ENCODE results near the gene CTRB1.
"Not testable (repeated sequence)": the region's sequence is repeated elsewhere in the genome, so short reads cannot be mapped to it uniquely, and the experiment has no call there.

Gene CTRB1

DNA sequence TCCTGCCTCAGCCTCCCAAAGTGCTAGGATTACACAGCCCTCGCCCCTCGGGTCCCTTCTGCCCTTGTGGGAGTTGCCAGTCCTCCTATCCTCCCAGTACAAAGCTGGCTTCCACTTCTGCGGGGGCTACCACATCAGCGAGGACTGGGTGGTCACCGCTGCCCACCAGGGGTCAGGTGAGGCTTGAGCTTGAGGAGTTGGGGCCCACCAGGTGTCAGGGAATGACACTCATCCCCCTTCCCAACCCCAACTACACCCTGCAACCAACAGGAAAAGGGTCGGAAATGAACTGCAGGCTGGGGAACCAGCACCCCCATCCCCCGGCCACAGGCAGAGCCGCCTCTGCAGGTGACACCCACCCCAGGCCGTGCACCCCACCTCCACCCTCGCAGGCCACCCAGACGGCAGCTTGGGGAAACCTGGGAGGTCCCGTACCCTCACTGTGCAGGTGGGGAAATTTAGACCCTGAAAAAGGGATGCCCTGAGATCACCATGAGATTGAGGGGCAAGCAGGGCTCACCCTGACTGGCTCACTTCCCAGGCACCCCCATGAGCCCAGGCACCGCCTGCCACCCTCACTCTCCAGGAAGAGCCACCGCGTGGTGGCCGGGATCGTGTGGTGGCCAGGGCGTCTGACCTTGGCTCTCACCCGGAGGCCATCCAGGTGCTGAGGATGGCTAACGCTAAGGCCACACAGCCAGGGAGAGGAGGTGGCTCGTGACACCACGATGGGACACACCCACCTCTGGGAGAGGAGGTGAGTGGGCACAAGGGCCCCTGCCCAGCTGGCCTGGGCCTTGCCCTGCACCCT lies 8.0 kb downstream of the CTRB1 start:
- DNase-seq = no peak

DNA sequence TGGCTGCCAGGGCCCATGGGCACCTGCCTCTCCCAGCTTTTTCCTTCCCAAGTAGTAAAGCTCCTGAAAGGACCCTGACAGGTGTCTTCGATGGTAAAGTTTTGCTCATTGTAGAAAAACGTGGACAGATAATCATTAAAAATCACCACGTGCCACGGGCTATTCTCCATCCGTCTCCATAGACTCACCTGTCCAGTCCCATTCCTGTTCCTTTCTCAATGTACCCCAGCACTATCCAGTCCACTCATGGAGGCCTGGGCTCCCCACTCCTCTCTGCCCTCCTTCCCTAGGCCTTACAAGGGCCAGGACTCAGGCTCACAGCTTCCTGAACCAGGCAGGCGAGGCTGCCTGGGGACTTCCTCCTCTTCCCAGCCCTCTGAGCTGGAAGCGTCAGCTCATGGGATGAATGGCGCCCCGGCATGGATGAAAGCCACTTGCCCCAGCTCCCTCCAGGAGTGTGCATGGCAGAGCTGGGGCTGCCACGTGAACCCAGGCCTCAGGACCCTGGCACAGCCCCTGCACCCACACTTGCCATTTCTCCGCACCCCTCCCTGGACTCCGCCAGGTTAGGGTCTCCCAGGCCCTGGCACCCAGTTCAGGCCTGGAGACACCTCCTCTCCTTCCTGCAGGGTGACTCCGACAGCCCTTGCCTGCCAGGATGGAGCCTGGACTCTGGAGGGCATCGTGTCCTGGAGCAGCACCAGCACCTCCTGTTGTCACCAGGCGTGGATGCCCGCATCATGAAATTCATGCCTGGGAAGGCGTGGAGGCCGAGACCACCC lies 8.8 kb downstream of the CTRB1 start:
- no peak for DNase-seq

DNA sequence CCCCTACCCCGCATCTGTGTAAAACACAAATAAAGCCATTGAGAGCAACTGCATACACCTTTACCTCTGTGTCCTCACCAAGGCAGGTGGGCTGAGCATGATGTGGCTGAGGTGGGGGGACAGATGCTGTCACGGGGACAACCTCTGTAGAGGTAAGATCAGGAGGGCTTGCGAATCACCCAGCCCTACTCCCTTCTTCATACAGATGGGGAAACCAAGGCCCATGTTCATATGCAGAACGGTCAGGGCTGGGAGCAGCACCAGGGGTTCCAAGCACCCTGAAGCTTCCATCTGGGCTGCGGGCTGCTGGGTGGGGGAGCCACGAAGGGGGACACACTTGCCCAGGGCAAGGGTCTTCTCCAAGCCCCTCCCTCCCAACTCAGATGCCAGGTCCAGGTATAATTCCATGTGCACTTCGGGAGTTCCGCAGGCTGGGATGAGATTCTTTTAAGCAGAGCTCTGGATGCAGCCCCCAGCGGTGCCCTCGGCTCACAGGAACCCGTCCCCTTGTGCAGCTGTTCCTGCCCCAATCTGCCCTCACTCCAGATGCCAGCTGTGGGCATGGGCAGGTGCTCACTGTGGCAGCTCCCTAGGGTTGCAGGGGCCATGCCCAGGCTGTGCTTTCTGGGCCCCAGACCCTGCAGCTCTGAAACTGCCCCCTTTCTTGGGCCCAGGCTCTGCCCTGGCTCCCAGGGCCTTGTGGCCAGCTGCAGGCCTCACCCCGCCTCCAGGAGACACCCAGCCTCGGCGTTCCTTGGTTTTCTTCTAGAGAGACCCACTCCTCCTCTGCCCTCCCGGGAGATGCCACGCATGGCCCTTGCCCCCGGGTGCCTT lies 9.6 kb downstream of the CTRB1 start:
- no peak for DNase-seq

DNA sequence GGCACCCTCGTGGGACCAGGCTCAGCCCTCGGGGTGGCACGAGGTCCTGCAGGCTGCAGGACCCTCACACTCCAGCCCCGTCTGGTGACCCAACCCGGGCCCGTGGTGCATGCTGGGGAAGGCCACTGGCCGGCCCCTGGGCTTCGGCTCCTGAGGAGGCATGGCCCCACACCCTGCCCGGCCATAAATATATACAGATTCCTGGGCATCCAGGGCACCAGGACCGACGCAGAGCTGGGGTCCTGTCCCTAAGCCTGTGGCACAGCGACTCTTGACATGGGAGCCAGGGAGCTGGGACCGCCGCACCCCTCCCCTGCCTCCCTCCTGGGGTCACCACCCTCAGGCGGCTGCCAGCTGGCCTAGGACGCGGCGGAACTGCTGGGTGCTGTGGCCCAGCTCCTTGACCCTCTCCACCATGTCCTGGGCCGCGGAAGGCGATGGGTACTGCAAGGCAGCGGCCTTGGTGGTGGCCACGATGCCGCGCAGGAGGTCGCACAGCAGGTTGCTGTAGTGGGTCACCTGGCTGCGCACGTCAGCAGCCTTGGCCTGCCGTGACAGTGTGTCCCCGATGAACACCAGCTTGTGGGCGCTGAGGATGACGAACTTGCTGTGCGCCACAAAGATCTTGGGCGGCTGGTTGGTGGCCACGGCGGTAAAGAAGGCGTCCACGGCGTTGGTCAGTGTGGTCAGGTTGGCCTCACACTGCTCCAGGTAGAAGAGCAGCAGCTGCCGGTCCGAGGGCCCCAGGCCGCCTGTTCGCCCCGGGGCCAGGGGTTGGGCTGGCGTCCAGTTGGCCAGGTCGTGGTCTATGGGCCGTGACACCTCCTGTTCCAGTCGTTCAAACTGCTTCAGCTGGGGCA lies 10.6 kb downstream of the CTRB1 start:
- DNase-seq = no peak

DNA sequence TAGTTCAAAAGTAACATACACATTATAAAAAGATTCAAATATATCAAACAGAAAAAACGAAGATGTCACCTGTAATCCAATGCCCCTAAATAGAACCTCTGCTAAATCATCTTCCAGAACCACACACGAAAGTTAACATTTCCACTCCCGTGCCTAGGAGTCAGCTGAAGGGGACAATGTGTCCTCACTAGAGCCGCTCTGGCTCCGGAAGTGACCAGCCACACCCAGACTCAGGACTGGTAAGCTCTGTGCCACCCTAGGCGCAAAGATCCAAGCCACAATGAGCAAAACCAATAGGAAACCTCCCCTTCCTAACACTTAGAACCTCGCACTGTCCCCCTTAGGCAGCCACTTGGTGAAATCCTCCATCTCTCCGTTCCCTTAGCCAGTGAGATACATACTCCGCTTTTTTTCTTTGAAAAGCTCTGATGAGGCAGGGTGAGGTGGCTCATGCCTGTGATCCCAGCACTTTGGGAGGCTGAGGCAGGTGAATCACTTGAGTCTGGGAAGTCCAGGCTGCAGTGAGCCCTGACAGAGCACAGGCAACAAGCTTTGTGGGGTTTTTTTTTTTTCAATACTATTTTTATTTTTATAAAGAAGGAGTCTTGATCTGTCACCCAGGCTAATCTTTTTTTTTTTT lies 11.8 kb downstream of the CTRB1 start:
- no peak for DNase-seq

DNA sequence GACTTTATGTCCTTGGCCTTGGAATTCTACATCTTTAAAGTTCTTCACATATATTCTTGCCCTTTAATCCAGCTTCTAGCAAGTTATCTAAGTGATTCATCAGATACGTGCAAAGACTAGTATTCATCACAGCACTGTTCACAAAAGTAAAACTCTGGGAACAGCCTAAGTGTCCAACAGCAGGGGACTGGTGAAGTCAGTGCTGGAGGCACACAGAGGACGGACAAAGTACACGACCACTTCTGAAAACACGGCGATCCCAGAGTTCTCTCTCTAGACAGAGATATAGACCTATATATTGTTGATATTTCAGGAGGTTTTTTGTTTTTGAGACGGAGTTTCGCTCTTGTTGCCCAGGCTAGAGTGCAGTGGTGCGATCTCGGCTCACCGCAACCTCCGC lies 12.8 kb downstream of the CTRB1 start:
- DNase-seq = no peak

DNA sequence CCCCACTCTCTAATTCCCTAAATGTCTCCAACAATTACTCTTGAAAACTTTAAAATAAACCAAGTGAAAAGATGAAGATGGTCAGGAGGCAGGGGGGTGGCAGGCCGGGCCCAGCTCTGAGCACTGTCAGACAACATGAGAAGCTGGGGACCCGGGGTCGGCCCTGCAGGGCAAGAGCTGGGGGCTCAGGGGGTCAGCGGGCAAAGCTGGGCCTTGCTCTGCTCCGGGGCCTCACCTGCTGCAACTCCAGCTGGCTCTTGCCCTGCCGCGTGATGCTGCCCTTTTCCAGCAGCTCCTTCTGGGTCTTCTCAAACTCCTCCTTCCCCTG lies 14.8 kb downstream of the CTRB1 start:
- no peak for DNase-seq

DNA sequence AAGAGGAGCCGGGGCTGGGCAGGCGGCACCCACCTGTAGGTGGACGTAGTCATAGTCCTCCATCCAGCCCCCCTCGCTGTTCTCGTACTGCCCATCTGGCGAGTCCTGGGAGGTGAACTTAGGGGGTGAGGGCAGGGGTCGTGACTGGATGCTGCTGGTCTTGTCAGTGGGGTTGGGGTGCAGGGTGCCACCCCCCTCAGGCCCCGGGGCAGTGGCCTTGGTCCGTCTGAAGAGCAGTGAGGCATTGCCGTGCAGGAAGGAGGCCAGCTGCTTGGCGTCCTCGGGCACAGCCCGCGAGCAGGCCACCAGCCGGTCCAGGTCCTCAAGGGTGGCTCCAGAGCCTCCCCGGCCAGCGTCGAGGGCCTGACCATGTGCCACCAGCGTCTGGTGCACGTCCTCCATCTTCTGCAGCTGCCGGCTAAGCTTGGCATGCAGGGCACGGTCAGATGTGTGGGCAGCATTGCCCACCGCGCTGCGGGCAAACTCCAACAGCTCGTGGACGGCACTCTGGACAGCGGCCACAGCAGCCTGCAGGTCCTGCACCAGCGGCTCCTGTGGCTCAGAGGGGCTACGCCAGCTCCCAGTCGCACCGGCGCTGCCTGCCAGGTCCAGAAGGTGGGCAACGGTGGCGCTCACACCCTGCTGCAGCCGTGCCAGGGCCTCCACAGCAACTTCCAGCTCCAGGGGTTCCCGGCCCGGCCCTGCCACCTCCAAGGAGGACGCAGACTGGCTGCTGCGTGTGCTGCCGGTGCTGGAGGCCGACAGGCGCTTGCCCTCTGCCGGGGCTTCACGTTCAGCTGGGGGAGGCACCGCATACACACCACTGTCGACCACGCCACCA lies 16.3 kb downstream of the CTRB1 start:
- no peak for DNase-seq

DNA sequence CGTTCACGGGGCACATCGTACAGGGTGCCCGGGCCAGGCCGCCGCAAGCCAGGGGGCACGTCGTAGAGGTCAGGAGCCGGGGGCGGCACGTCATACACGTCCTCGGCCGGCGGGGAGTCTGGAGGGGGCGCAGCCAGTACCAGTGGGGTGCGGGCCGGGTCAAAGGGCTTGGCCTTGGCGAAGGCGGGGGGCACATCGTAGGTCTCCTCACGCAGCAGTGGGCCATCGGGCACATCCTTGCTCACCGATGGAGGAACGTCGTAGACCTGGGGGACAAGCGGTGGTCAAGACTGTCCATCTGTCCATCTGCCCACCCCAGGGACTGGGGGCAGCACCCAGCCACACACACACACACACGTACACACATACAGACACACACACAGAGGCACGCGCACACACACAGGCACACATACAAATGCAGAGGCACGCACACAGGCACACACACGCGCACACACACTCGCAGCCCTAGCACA lies 17.0 kb downstream of the CTRB1 start:
- DNase-seq = no peak

DNA sequence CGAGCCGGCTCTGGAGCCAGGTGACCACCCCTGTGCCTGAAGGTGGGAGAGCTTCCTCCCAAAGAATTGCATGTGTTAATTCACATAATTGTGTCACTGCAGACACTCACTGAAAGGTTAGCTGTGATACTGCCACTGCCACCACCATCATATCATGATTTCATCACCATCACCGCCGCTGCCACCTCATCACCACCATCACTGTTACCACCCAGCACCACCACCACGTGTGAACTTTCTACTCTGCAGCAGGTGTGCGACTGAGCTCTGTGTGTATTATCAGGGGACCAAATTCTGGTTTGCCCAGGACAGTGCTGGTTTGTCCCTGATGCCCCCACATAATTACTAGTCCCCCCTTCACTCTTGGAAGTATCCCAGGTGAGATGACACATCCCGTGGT lies 17.4 kb downstream of the CTRB1 start:
- DNase-seq = no peak

DNA sequence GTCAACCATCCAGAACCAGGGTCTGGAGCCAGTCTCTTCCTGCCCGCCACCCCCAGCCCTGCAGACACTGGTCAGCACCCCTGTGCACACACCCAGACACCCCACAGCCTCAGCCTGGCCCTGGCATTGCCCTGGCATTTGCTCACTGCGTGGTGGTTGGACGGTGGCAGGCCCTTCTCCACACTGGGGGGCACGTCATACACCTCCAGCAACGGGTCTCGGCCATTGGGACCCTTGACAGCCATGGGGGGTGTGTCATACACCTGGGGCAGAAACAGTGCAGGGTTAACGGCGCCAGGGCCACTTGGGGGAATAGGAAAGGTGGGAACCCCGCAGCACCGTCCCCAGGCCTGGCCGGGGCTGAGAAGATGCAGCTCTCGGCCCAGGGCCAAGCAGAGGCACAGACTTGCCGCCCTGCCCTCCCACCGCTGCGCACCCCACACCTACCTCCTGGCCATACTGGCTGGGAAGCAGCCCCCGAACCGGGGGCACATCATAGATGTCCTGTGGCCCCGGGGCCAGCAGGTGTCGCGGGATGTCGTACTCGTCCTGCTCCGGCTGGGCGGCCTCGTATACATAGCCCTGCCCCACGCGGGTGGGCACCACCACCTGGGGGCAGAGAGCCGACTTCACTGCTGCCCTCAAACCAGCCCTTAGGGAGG lies 18.1 kb downstream of the CTRB1 start:
- DNase-seq = no peak

DNA sequence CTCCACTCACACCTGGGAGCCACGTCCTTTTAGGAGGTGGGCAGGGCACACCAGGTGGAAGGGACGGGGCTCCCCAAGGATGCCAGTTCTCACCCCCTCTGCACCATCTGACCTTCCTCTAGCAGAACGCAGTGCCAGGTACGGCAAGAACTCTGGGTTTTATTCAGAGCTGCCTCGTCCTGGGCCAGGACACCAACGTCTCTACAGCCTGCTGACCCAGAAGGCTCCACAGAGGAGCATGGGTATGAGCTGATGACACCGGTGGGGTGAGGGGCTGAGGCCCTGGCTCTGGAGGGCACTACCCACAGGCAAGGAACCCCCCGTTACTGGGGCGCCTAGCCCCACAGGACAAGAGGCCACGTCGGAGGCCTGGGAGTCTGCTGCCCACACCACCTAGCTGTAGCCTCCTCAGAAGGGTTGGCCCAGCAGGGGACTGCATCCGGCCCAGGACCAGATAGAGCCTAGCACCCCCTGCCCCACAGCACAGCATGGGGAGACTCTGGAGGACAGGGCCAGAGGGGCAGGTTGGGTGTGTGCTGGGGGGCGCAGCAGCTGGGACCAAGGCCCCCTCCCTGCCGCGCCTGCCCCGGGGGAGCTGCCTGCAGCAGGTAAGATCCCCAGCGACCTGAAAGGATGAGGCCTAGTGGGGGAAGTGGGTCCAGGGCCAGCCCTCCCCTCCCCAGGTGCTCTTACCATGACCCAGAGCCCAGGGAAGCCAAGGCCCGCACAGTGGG lies 18.8 kb downstream of the CTRB1 start:
- no peak for DNase-seq

DNA sequence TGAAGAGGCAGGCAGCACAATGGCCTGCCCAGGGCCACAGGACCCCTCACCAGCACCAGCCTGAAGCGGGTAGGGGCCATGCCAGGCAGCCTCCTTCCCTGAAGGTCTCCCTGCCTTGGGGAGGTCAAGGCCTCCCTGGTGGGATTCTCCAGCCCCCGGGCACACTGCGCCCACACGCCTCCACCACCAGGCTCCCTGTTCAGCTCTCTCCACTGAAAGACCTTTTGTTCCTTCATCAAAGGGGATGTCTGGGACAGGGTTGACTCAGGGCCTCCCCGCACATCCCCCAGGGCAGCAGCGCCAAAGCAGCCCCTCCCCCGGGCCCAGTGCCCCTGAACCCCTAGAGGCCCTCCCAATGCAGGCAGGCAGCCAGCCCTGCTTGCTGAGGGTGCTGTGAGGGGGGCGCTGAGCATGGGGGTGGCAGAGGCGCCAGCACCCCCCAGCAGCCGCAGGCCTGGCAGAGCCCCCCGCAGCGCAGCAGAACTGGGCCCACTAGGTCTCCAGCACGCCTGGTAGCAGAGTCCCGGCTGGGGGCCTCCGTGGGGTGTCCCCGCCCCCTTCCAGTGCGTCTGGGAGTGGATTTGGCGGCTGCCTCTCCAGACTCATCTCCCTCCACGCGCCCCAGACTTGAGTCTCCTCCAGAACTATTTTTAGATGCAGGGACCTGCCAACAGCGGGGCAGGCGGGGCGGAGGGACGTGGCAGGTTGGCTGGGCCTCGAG lies 19.5 kb downstream of the CTRB1 start:
- DNase-seq = peak in 2 of 3 experiments; percentile 8 to 11

DNA sequence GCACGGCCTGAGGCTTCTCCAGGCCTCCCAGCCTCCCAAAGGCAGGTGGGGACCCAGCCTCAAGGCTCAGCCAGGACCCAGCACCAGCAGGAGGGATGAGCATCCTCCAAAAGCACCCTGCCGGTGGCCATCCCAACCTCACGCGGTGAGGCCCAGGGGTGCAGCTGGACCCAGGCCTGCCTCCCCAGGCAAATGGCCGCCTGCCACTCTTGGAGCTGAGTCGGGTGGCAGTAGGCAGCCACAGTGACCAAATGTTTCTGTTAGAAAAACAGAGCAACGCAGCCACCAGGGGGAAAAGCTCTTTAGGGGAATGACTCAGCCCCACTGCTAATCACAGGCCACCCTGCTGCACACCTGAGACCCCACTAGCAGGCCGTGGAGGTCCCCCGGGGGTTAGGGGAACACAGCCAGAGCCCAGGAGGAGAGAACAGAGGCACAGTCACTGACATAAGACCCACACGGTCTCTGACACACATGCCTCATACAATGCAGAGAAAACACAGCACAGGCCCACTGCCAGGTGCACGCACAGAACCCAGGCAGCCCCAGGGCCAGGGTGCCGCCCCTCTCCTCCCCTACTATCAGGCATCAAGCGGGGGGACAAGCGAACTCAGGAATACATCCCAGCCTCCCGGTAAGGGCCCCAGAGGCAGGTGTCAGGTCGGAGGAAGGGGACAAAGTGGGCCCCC lies 20.2 kb downstream of the CTRB1 start:
- DNase-seq = no peak

DNA sequence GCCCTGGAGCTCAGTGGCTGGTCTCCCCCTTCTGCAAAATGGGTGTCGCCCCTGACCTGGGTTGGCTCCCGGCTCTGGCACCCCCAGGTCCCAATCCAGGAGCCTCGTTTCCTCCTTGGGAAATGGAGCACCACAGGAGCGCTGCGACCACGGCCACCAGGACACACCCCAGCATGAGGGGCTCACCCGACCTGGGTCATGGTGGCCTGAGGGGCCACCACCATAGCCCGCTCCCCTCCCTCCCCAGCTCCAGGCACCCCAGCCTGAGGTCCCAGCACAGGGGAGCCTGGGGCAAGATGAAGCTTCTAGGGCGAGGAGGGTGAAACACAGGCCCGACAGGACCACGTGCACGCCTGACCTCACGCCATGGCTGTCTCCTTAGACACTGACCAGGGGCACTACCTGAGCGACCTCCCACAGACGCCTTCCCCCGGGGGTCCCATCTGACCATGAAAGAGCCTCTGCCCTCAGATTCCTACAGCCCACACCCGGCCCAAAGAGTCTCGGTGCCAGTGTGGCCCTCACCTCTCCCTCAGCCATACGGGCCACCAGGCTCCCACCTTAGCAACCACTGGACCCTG lies 20.8 kb downstream of the CTRB1 start:
- no peak for DNase-seq

DNA sequence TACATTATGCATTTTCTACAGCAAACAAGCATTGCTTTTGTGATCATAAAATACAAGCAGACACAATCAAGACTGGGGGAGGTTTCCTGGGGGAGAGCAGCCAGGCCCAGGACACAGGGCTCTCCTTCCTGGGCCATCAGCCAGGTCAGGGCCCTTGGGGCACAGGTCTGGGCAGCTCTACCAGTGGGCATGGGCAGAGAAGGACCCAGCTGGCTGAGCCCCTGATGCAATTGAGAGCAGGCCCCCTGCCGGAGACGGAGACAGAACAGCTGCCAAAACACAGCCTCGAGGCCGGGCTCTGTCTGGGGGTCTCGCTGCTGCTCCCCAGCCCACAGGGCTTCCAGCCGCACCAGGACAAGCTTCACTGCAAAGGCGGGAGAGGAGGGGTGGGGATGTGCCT lies 21.8 kb downstream of the CTRB1 start:
- DNase-seq = not testable (repeated sequence)

DNA sequence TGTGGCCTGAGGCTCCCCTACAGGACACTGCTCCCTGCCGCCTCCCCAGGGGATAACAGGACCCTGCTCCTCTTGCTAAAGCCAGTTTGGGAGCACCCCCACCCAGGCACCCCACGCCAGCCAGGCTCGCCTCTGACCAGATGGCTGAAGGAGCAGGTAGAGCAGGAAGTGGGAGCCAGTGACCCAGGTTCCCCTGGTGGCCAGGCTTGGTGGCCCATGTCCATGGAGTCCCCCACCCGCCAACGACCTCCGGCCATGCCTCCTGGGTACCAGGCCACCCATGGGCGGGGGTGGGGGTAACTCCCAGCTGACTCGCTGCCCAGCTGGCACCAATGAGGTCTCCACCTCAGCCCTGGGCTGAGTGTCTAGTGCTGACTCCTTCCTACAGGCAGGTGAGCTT lies 22.6 kb downstream of the CTRB1 start:
- no peak for DNase-seq

DNA sequence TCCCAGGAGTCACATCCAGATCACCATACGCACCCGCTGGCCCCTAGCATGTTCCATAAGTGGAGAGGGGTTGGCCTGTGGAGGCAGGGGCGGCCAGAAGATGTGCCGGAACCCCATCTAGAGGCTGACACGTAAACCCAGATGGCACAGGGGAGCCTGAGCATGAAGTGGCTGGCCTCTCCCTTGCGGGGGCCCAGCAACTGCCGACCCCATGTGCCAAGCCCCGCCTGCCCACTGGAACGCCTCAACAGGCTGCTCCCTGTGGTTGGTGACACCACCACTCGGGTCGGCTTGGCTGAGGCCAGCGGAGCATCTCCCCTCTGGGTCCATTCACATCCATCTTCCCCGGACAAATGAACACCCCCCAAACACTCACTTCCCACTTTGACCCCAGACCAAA lies 23.2 kb downstream of the CTRB1 start:
- DNase-seq = no peak
